NCI-H2171 treated with DMSO at 0.1 percent for 48 hours (cell line): ENCODE results near the gene JUP.
A peak's percentile ranks its signal among the peaks of the same experiment; 100 is the strongest.

Source experiments
- DNase-seq: peaks from one replicate; lab custom pipeline; 2025; lab: John Stamatoyannopoulos, UW

JUP gene

DNA sequence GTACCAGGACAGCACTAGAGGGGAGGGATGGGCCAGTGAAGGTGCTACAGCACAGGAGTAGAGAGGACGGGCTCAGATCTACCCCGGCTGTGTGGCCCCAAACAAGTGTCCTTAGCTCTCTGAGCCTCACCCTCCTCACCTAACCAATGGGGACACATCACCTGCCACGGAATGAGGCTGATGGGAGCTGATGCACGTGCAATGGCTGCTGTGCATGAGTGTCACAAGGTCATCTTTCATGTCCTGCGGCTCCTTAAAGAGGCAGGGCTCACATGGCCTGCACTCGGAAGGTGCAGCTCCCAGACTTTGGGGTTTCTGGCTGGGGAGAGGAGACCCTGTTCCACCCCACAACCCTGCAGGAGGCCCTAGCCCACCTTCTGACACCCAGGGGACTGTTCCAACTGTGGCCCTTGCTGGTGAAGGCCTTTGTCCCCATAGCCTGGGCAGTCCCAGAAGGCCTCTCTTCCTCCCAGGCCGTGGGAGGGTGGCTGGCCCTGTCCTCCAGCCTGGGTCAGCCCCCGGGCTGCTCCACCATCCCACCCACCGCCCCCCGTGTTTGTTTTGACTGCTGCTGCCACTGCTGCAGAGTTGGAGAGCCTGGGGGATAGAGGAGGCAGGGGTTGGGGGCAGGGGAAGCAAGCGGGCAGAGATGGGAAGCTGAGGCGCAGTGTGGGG is 62.6 kb downstream of the JUP start:
- no peak for DNase-seq

DNA sequence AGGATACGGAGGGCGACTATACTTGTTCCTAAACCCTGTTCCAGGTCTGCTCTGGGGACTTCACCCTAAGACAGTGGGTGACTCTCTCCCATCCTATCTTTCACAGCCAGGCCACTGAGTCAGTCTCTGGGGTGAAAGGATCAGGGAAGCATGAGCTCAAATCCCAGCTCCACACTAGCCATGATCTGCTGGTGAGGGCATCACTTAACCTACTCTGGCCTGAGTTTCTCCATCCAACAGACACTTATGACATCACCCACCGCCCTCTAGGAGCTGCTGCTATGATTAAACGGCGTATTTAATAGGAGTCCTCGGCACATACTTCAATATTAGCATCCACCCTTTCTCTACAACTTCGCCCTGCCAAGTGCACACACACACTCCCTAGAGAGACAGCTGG is 64.3 kb downstream of the JUP start:
- DNase-seq = no peak

DNA sequence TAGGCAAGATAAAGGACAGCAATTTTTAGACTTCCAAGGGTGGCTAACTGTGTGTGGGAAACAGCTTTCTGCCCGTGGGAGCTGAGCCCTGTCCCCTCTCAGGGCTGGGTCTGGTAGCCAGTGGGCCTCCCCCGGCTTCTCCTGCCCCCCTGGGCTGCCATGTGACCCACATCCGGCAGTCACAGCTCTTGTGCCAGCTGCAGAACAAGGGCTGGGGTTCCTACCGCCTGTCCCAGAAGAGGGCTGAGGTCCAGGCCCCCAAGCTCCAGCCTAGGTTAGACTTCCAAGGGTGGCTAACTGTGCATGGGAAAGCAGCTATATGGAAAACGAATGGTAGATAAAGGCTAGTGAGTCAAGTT is 68.2 kb downstream of the JUP start:
- DNase-seq = no peak

DNA sequence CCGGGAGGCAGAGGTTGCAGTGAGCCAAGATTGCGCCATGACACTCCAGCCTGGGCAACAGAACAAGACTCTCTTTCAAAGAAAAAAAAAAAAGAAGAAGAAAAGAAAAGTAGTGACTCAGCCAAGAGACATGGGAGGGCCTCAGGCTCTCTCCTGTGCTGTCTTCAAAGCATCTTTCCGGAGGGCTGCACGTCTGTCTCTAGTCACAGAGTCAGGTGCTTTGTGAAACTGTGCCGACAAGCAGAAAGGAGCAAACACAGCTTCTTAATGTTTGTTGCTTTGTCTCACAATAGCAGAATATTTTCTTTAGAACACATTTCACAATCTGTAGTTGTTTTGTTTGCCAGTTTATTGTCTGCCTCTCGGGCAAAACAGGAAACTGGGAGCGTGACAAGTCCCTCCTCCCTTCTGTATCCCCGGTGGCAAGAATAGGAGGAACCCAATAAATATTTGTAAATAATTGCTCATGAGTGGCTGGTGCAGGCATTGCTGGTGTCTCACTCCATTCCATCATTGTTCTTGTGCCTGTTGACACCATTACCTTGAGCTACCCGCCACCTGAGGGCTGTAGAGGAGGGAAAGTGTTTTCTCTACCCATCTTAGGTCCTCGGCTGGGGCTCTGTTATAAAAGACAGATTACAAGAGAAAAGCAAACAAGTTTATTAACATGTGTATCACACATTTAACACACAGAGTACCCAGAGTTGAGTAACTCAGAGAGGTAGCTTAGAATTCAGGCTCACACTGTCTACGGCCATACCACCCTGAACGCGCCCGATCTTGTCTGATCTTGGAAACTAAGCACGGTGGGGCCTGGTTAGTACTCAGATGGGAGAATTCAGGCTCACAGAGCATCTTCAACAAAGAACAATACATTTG is 68.9 kb downstream of the JUP start:
- no peak for DNase-seq

DNA sequence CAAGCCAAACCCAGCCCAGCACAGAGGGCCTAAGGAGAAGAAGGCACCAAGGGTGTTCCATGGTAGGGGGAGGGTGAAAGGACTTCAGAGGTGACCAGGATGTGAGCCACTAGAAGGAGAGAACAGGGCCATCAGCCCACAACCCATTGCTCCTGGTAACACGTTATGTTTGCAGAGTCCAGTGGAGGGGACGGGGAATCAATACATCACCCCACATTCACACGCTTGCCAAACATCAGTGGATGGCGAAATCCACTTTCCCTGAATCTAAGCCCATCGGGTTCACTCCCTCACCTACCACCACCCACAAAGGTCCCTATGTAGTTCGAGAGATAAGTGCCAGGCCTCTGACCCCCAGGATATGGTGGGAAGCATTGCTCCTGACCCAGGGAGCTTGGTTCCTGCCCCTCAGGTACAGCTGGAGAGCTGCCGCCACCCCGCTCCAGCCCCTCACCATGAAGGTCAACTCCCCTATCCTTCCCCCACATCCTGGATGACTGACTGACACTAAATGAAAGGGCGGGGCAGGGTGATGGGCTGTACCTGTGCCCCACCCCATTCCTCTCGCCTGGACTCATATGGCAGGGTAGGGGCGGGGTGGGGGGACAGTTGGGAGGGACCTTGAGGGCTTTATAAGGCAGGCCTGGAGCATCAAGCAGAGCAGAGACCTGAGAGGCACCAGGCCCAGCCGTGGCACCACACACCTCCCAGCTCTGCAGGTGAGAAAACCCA is 74.7 kb downstream of the JUP start, which contains the start of gene GAST:
Gene GAST (plus strand): TSS at position 663 of the 732 bp plus-strand sequence. CDS start 3,106 bp downstream, outside the sequence.
- no peak for DNase-seq

DNA sequence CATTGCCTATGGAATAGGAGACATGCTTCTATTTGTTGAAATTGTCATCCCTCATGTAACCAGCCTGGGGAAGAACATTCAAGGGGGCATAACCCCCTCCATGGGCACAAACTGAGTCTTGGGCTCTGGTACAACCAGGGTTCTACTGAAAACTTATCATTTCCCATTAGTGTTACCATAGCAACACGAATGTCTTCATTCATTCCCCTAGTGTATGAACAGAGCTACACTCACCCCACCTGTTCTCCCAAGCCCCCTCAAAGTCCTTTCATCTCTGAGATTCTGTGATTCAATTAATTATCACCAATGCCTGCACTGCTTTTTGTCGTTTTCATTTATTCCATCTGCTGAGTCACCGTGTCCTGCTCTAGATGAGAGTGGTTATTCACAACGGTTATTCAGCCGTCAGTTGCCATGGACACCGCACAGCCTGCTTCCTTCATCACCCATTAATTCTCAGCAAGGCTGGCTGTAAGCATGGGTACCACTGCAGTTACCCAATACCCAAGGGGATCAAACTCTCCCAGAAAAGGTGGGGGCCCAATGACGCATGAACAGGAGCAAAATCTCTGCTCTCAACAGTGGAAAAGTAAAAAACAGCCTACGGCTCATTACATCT is 75.9 kb downstream of the JUP start:
- DNase-seq = peak; percentile 54

DNA sequence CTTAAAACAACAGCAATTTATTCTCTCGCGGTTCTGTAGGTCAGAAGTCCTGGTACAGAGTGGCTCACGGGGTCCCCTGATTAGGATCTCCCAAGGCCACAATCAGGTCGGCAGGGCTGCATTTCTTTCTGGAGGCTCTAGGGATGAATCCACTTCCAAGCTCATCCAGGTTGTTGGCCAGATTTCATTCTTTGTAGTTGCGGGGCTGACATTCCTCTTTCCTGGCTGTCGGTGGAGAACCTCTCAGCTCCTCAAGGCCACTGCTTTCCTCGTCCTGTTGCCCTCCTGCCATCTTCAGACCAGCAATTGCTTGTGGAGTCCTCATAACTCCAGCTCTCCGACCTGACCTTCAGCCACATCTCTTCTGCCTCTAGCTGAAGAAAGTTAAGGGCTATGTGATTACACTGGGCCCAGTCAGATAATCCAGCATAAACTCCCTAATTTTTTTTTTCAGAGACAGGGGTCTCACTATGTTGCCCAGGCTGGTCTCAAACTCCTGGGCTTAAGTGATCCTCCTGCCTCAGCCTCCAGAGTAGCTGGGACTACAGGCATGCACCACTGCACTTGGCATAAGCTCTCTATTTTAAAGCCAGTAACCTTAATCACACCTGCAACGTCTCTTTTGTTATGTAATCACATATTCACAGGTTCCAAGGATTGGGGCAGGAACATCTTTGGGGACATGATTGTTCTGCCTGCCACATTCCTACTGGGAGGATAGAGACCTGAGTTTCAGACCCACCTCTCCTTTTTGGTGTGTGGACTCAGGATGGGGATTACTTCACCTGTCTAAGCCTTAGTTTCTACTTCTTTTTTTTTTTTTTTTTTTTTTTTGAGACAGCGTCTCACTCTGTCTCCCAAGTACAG is 78.5 kb downstream of the JUP start:
- DNase-seq = no peak

DNA sequence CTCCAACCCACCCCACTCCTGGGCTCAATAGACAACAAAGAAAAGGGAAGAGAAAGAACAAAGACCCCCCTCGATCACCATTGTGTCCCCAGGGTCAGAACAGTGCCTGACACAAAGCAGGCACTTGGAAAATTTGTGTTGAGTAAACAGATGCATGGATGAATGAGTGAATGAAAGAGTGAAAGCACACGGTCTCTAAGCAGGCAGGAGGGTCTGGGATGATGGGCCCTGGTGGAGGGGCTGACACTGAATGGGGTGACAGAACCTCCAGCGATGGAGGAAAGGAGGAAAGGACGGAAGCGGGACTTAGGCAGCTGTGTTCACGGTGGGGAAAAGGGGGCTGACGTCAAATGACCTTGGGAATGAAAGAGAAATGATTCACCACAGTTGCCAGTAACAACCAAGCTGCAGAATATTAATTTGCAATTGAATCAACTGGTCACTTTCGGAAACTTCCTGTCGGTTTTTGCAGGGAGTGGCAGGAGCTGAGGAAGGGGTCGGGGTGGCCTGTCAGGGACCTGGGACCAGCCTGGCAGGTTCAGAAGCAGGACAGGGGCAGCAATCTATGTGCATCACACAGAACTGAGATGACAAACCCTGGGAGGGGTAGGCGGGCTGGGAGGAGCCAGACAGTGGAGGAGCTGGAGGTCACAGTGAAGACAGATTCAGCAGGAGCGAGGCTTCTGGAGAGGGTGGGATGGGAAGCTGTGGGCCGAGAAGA is 81.1 kb downstream of the JUP start:
- no peak for DNase-seq
